WERI-Rb-1 (cell line): ENCODE data around the gene FDX1.

Experiments
- DNase-seq: peaks from one replicate; pipeline ENCODE4 v3.0.0-alpha.2; 2020
- H3K27ac ChIP-seq: fragments of 250-450 bp; sonication (Bioruptor Pico); 2 replicates; pipeline ENCODE4 v1.5.1; 2020; ENCODE audit warnings: mild to moderate bottlenecking, moderate library complexity
- H3K27me3 ChIP-seq: fragments of 250-450 bp; sonication (Bioruptor Pico); 2 replicates; pipeline ENCODE4 v1.5.1; 2021; ENCODE audit warnings: mild to moderate bottlenecking, low read depth, moderate library complexity; ENCODE audit not compliant: insufficient read depth, severe bottlenecking
- H3K36me3 ChIP-seq: fragments of 250-450 bp; sonication (Bioruptor Pico); 2 replicates; pipeline ENCODE4 v1.5.1; 2020; ENCODE audit warnings: mild to moderate bottlenecking, moderate library complexity
- H3K4me3 ChIP-seq: 2 replicates; pipeline ENCODE4 v1.5.1; 2011; ENCODE audit warnings: low read depth, mild to moderate bottlenecking, control low read depth, low read length
- H3K9me3 ChIP-seq: fragments of 250-450 bp; sonication (Bioruptor Pico); 2 replicates; pipeline ENCODE4 v1.5.1; 2021; ENCODE audit warnings: mild to moderate bottlenecking, moderate library complexity; ENCODE audit not compliant: severe bottlenecking
- TF ChIP-seq, protein P1 (sequence below): IDR thresholded peaks from 2 replicates; pipeline ENCODE4 v1.5.1; 2011; ENCODE audit warnings: low read depth, mild to moderate bottlenecking, control low read depth, inconsistent platforms, low read length

The FDX1 gene

DNA sequence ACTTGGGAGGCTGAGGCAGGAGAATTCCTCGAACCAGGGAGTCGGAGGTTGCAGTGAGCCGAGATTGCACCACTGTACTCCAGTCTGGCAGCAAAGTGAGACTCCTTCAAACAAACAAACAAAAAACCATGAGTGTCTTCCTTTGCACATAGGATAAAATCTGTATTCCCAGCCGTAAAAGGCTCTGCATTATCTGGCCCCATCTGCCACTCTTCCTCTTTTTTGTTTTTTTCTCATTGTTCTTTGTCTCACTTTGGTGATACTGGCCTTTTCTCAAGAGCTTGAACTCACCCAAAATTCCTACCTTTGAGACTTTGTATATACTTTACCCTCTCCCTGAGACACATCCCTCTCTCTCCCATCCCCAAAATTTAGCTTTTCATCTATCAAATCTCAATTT lies 17.6 kb downstream of the FDX1 start:
- H3K4me3 ChIP-seq: no peak overlapping the region
- no peak for DNase-seq
- no peaks in the 10 kb centered on the region for H3K36me3 ChIP-seq
- H3K27me3 ChIP-seq: no peaks in the 10 kb centered on the region
- TF ChIP-seq, protein P1, sequence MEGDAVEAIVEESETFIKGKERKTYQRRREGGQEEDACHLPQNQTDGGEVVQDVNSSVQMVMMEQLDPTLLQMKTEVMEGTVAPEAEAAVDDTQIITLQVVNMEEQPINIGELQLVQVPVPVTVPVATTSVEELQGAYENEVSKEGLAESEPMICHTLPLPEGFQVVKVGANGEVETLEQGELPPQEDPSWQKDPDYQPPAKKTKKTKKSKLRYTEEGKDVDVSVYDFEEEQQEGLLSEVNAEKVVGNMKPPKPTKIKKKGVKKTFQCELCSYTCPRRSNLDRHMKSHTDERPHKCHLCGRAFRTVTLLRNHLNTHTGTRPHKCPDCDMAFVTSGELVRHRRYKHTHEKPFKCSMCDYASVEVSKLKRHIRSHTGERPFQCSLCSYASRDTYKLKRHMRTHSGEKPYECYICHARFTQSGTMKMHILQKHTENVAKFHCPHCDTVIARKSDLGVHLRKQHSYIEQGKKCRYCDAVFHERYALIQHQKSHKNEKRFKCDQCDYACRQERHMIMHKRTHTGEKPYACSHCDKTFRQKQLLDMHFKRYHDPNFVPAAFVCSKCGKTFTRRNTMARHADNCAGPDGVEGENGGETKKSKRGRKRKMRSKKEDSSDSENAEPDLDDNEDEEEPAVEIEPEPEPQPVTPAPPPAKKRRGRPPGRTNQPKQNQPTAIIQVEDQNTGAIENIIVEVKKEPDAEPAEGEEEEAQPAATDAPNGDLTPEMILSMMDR: no peak
- H3K9me3 ChIP-seq: no peaks in the 10 kb centered on the region
- no peak overlapping the region for H3K27ac ChIP-seq

DNA sequence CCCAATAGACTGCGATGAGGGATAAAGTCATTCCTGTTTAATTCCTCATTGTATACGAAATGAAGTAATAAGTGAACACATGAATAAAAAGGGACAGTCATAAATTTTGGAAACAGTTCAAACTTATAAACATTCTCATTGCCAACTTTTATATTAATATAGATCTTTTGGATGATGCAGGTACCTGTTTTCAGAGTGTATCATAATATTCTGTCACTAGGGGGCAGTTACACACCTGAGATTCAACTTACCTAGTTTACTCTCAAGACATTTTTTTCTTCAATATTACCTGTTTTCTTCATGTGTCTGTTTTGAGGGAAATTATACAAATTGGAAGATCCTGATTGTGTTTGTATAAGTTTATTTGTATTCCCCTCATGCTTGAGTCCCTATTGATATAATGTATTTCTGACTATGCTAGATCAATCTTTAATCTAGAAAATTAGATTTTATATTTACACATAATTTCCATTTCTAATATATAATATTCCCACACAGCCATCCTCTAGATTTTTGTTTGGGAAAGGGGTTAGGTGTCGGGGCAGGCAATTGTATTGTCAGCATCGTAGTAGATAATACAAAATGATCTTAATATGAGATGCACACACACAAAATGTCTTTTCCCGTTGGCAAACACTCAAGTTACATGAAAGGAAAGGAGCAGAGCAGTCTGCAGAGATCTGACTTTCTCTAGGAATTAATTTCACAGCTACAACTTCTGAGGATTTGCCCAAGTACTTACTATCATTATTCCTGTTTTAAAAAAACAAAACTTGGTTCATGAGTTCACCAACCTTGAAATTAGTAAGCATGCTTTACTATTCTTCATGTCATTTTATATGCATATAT lies 18.4 kb downstream of the FDX1 start:
- no peaks in the 10 kb centered on the region for H3K36me3 ChIP-seq
- no peak for DNase-seq
- H3K27me3 ChIP-seq: no peaks in the 10 kb centered on the region
- no peak overlapping the region for H3K4me3 ChIP-seq
- TF ChIP-seq, protein P1: 0 out of 2 replicates have a peak, but pooled peaks have one; percentile 20
- H3K27ac ChIP-seq: no peak overlapping the region
- no peaks in the 10 kb centered on the region for H3K9me3 ChIP-seq

DNA sequence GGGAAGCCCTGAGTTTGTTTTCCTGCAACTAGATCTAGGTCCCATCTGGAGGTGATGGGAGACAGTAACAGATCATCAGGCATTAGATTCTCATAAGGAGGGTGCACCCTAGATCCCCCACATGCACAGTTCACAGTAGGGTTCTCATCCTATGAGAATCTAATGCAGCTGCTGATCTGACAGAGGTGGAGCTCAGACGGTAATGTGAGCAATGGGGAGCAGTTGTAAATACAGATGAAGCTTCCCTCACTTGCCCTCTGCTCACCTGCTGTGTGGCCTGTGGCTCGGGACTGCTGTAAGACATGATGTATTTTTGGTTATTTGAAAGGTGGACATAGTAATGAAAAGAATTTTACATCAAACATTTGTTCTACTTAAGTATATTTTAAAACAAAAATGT lies 20.5 kb downstream of the FDX1 start:
- TF ChIP-seq, protein P1: no peak
- Histone ChIP-seq H3K9me3 (no peaks in the 10 kb centered on the region), H3K4me3 (no peak overlapping the region), H3K27ac (no peak overlapping the region), H3K27me3 (no peaks in the 10 kb centered on the region), H3K36me3 (no peaks in the 10 kb centered on the region)
- no peak for DNase-seq

DNA sequence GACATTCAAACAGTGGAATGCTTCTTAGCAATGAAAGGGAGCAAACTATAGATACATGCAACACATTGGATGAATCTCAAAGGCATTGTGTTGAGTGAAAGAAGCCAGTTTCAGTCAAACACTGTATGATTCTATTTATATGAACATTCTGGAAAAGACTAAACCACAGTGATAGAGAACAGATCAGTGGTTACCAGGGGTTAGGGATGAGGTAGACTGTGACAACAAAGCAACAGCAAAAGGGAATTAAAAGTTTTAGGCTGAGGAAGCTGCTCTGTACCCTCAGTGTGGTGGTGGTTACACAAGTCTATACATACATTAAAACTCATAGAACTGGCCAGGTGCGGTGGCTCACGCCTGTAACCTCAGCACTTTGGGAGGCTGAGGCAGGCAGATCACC lies 23.0 kb downstream of the FDX1 start:
- no peaks in the 10 kb centered on the region for H3K27me3 ChIP-seq
- no peaks in the 10 kb centered on the region; the same call in 1 of the 2 replicates for H3K36me3 ChIP-seq
- TF ChIP-seq, protein P1: no peak
- no peaks in the 10 kb centered on the region for H3K9me3 ChIP-seq
- DNase-seq: no peak
- H3K4me3 ChIP-seq: no peak overlapping the region
- no peak overlapping the region for H3K27ac ChIP-seq

DNA sequence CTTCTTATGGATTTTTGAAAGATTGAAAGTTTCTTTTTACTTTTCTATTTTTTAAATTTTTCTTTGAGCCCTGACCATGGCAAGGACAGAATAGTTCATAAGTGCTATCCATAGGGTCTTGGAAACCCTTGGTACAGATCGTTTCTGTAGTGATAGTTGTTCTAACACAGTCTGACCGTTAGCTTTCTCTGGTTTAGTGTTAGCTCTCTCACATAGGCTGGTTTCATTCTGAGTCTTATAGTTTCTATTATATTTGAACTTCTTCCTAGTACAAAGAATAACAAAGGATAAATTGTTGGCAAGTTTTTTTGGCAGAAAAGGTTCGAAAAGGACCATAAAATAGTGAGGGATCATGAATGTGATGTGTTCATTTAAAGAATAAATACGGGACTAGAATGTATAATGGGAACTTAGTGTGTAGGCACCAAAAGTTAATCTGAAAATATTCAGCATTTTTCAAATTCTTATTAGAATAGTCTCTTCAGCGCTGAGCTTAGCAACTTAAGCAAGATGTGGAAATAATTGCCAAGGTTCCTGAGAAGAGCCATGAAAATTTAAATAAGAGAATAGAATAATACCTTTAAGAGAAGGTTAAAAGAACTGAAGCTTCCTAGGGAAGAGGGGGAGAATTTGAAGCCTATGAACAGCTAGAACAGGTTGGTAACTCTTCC lies 24.1 kb downstream of the FDX1 start:
- Histone ChIP-seq H3K9me3 (no peaks in the 10 kb centered on the region), H3K36me3 (no peaks in the 10 kb centered on the region; the same call in 1 of the 2 replicates), H3K4me3 (no peak overlapping the region), H3K27ac (no peak overlapping the region), H3K27me3 (no peaks in the 10 kb centered on the region)
- TF ChIP-seq, protein P1: no peak
- DNase-seq: no peak
